K562 (cell line): ENCODE results near the gene YJU2. TPM values are rescaled to one million over a fixed set of nuclear protein-coding genes. Genes with fewer than 3 reads are reported as not detected.

Source experiments
- ARID2 ChIP-seq: fragments of 450-650 bp; IDR thresholded peaks from 2 replicates; pipeline ENCODE4 v1.6.1; 2017; ENCODE audit warnings: antibody characterized with exemption, mild to moderate bottlenecking
- CTBP1 ChIP-seq: fragments of 450-650 bp; IDR thresholded peaks from 2 replicates; pipeline ENCODE4 v1.6.1; 2016; ENCODE audit warnings: borderline replicate concordance
- ETV5 ChIP-seq: sonication (generic); formaldehyde crosslinking; IDR thresholded peaks from 2 replicates; pipeline ENCODE4 v1.4.0; 2020; ENCODE audit warnings: low read depth, mild to moderate bottlenecking, missing genetic modification reagents
- GABPB1 ChIP-seq: sonication (generic); formaldehyde crosslinking; IDR thresholded peaks from 2 replicates; pipeline ENCODE4 v1.8.0; 2022; ENCODE audit warnings: mild to moderate bottlenecking, missing genetic modification reagents
- HCFC1 ChIP-seq: IDR thresholded peaks from 2 replicates; pipeline ENCODE4 v1.6.1; 2012; ENCODE audit warnings: low read depth, low read length, improper control_type of control experiment
- IRF2 ChIP-seq: sonication (generic); formaldehyde crosslinking; IDR thresholded peaks from 2 replicates; pipeline ENCODE4 v1.8.1; 2022; ENCODE audit warnings: mild to moderate bottlenecking, missing genetic modification reagents
- NR2C2 ChIP-seq, 2 experiments: fragments of 200-800 bp in 1 of 2; sonication (Bioruptor generic) in 1 of 2; sonication (generic) in 1 of 2; formaldehyde crosslinking in 1 of 2; IDR thresholded peaks; 2 replicates each; pipeline versions ENCODE4 v1.6.1 to v1.8.0; 2016 to 2022; ENCODE audit warnings: mild to moderate bottlenecking in 1 of 2, missing compliant biosample characterization in 1 of 2, missing genetic modification characterization in 1 of 2, missing genetic modification reagents in 1 of 2
- NRF1 ChIP-seq, 2 experiments: fragments of 450-650 bp; IDR thresholded peaks in 1 of 2; conservative IDR thresholded peaks in 1 of 2; 2 replicates each; pipeline ENCODE4 v1.6.1; 2014; ENCODE audit warnings: mild to moderate bottlenecking in 2 of 2
- RB1 ChIP-seq: fragments of 450-650 bp; IDR thresholded peaks from 2 replicates; pipeline ENCODE4 v1.6.1; 2017; ENCODE audit warnings: low read depth, mild to moderate bottlenecking
- STAG1 ChIP-seq: sonication (generic); formaldehyde crosslinking; IDR thresholded peaks from 2 replicates; pipeline ENCODE4 v1.5.0; 2020; ENCODE audit warnings: missing genetic modification reagents, borderline replicate concordance
- STAT5B ChIP-seq: fragments of 250-450 bp; sonication (Bioruptor Pico); IDR thresholded peaks from 2 replicates; pipeline ENCODE4 v1.8.0; 2021; ENCODE audit warnings: mild to moderate bottlenecking, inconsistent platforms
- ZNF354B ChIP-seq: fragments of 250-450 bp; sonication (Bioruptor Pico); IDR thresholded peaks from 2 replicates; pipeline ENCODE4 v1.4.0; 2020
- ZNF586 ChIP-seq: fragments of 450-650 bp; formaldehyde crosslinking; conservative IDR thresholded peaks from 2 replicates; pipeline ENCODE4 v1.4.0; 2020; ENCODE audit warnings: mild to moderate bottlenecking, moderate library complexity
- ZNF695 ChIP-seq: fragments of 450-650 bp; formaldehyde crosslinking; IDR thresholded peaks from 2 replicates; pipeline ENCODE4 v1.4.0; 2020; ENCODE audit warnings: mild to moderate bottlenecking, moderate library complexity
- ZNF785 ChIP-seq: fragments of 250-450 bp; sonication (Bioruptor Pico); IDR thresholded peaks from 2 replicates; pipeline ENCODE4 v1.4.0; 2020; ENCODE audit warnings: mild to moderate bottlenecking
- polyA plus RNA-seq, 8 experiments: library from polyadenylated mRNA; depleted of rRNA in 4 of 8; stranded (reverse) in 5 of 8; unstranded in 3 of 8; fragments of >200 nt; fragmentation: Nextera tagmentation in 2 of 8; fragmentation: Illumina TruSeq in 1 of 8; extraction: Ambion mirVana in 2 of 8; extraction: Trizol in 1 of 8; gene quantifications; 2 replicates each; pipeline versions ENCODE4 v1.2.1 to v1.2.3, GENCODE V29; 2011 to 2014; ENCODE audit warnings: inconsistent platforms in 1 of 8, missing spikeins in 1 of 8
- total RNA-seq, 7 experiments: library from RNA; depleted of rRNA in 6 of 7; stranded (reverse); fragments of >200 nt in 6 of 7; fragmentation: Illumina TruSeq in 2 of 7; extraction: Trizol in 2 of 7; gene quantifications; 2 replicates each; pipeline versions ENCODE4 v1.2.1 to v1.2.3, GENCODE V29; 2011 to 2021; ENCODE audit warnings: low replicate concordance in 1 of 7
- TF ChIP-seq, protein P1 (sequence below): fragments of 200-800 bp; sonication (Bioruptor generic); IDR thresholded peaks from 2 replicates; pipeline ENCODE4 v1.6.1; 2017; ENCODE audit warnings: missing genetic modification characterization, missing compliant biosample characterization
- TF ChIP-seq, protein P2 (sequence below): IDR thresholded peaks from 2 replicates; pipeline ENCODE4 v1.6.1; 2011; ENCODE audit warnings: borderline replicate concordance, low read depth, mild to moderate bottlenecking, moderate library complexity, low read length; ENCODE audit not compliant: insufficient read depth, poor library complexity, severe bottlenecking
- TF ChIP-seq, protein P3 (sequence below): fragments of 450-650 bp; IDR thresholded peaks from 2 replicates; pipeline ENCODE4 v1.6.1; 2014; ENCODE audit warnings: low read depth, mild to moderate bottlenecking, moderate library complexity, borderline replicate concordance
- TF ChIP-seq, protein P4 (sequence below), 2 experiments: fragments of 450-650 bp; IDR thresholded peaks; 2 replicates each; pipeline ENCODE4 v1.6.1; 2016

The YJU2 gene
- total and polyA plus RNA-seq, 9 of the 15 experiments (the other 6 are each of a cell fraction or from before 2014, with no cell fraction given) = 0.41 to 34.9 (median 19.3) TPM

DNA sequence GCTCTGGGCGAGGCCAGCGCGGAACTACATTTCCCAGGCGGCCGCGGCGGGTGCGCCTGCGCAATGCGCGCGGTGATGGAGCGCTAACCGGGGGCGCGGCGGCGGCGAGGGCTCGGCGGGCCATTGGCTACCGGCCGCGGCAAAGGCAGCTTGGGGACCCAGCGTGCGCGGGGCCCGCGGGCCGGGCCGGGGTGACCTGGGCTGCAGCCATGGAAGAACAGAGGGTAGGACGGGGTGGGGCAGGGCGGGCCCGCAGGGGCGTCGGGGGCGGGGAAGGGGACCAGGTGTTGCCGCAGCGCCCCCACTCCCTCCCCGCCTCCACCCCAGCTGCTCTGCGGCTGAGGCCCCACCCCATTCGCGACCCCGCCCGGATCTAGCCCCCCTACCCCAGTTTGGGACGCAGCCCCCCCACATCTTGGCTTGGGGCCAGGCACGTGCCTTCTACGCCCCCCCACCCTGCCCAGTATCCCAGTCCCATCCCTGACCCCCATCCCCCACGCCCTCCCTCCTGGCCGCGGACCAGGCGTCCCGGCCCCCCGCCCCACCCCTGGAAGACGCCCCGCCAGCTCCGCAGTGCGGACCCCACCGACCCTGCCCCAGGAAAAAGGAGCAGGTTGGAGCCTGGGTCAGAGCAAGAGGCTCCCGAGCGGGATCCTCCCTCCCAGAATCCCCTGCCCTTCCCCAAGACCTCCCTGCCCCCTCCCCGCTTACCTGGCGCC, 57.8 kb downstream of the YJU2 start, which contains the start of gene FSD1 (continued):
- TF ChIP-seq ZNF695 (CRISPR knock-in tag) (no peak), NRF1 (conservative IDR thresholded peaks at IDR 0.05 in 1 of 2, IDR thresholded peaks at IDR 0.05 in 1 of 2) (peak; percentile 92 to 94; a peak in 2 of 4 replicates), HCFC1 (peak; percentile 97), ZNF785 (CRISPR knock-in tag) (no peak), GABPB1 (CRISPR knock-in tag) (peak; percentile 51; the same call in 1 of the 2 replicates), RB1 (peak; percentile 64; the same call in 1 of the 2 replicates), ETV5 (CRISPR knock-in tag) (no peak), STAT5B (CRISPR knock-in tag) (no peak), ARID2 (no peak), CTBP1 (peak; percentile 72), NR2C2 (CRISPR knock-in tag; IDR thresholded peaks at IDR 0.05) (0 out of 2 replicates have a peak, but pooled peaks have one; percentile 26), NR2C2 (tag; IDR thresholded peaks at IDR 0.05) (no peak), IRF2 (CRISPR knock-in tag) (no peak), ZNF354B (CRISPR knock-in tag) (no peak), ZNF586 (CRISPR knock-in tag) (no peak), STAG1 (CRISPR knock-in tag) (no peak)
- TF ChIP-seq, protein P1, sequence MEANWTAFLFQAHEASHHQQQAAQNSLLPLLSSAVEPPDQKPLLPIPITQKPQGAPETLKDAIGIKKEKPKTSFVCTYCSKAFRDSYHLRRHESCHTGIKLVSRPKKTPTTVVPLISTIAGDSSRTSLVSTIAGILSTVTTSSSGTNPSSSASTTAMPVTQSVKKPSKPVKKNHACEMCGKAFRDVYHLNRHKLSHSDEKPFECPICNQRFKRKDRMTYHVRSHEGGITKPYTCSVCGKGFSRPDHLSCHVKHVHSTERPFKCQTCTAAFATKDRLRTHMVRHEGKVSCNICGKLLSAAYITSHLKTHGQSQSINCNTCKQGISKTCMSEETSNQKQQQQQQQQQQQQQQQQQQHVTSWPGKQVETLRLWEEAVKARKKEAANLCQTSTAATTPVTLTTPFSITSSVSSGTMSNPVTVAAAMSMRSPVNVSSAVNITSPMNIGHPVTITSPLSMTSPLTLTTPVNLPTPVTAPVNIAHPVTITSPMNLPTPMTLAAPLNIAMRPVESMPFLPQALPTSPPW (CRISPR knock-in tag) = 0 out of 2 replicates have a peak, but pooled peaks have one; percentile 20
- TF ChIP-seq, protein P2, sequence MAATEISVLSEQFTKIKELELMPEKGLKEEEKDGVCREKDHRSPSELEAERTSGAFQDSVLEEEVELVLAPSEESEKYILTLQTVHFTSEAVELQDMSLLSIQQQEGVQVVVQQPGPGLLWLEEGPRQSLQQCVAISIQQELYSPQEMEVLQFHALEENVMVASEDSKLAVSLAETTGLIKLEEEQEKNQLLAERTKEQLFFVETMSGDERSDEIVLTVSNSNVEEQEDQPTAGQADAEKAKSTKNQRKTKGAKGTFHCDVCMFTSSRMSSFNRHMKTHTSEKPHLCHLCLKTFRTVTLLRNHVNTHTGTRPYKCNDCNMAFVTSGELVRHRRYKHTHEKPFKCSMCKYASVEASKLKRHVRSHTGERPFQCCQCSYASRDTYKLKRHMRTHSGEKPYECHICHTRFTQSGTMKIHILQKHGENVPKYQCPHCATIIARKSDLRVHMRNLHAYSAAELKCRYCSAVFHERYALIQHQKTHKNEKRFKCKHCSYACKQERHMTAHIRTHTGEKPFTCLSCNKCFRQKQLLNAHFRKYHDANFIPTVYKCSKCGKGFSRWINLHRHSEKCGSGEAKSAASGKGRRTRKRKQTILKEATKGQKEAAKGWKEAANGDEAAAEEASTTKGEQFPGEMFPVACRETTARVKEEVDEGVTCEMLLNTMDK = peak; percentile 73
- TF ChIP-seq, protein P3, sequence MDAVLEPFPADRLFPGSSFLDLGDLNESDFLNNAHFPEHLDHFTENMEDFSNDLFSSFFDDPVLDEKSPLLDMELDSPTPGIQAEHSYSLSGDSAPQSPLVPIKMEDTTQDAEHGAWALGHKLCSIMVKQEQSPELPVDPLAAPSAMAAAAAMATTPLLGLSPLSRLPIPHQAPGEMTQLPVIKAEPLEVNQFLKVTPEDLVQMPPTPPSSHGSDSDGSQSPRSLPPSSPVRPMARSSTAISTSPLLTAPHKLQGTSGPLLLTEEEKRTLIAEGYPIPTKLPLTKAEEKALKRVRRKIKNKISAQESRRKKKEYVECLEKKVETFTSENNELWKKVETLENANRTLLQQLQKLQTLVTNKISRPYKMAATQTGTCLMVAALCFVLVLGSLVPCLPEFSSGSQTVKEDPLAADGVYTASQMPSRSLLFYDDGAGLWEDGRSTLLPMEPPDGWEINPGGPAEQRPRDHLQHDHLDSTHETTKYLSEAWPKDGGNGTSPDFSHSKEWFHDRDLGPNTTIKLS = peak; percentile 77
- TF ChIP-seq, protein P4, sequence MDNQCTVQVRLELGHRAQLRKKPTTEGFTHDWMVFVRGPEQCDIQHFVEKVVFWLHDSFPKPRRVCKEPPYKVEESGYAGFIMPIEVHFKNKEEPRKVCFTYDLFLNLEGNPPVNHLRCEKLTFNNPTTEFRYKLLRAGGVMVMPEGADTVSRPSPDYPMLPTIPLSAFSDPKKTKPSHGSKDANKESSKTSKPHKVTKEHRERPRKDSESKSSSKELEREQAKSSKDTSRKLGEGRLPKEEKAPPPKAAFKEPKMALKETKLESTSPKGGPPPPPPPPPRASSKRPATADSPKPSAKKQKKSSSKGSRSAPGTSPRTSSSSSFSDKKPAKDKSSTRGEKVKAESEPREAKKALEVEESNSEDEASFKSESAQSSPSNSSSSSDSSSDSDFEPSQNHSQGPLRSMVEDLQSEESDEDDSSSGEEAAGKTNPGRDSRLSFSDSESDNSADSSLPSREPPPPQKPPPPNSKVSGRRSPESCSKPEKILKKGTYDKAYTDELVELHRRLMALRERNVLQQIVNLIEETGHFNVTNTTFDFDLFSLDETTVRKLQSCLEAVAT (IDR thresholded peaks at IDR 0.05) = no peak
